K562 (cell line): Measurements from ENCODE around the gene ABCA13. TPM values are rescaled to one million over a fixed set of nuclear protein-coding genes. Genes with fewer than 3 reads are reported as not detected.

ENCODE experiments used
- ATAC-seq: fragments of 200-7000 bp; cut with Tn5 transposase; 3 replicates; pipeline ENCODE4 v1.9.1; 2020; ENCODE audit warnings: moderate library complexity
- BruUV-seq: library from RNA; stranded (reverse); fragments of 400-500 nt; replicated peaks from 2 replicates; lab custom pipeline; 2021; lab: Mats Ljungman, UMichigan
- CTCF ChIA-PET: fragments of 300-600 bp; formaldehyde crosslinking; extraction: SDS; loops from one replicate; lab custom pipeline; 2021; ENCODE audit warnings: low intra/inter-chr PET ratio; lab: Yijun Ruan, JAX
- POLR2A ChIA-PET: fragments of 300-600, 350-650 bp; sonication (Branson Sonifier 250); formaldehyde crosslinking; extraction: SDS; loops from one replicate; lab custom pipeline; 2021; ENCODE audit warnings: antibody characterized with exemption, inconsistent platforms; lab: Yijun Ruan, JAX
- DNase-seq, 4 experiments: peaks; one replicate each; pipeline versions ENCODE4 v3.0.0 to v3.0.0-alpha.2; 2011 to 2018; ENCODE audit warnings: low spot score in 3 of 4, mixed read lengths in 3 of 4; ENCODE audit errors: extremely low read depth in 1 of 4
- FAIRE-seq: peaks from 2 replicates; lab custom pipeline; 2011; peaks lifted over from hg19 to GRCh38; lab: Jason Lieb, UNC
- H2AFZ ChIP-seq: 2 replicates; pipeline ENCODE4 v1.6.0; 2011; ENCODE audit warnings: low read depth, low read length, control low read depth, inconsistent platforms
- H3K27ac ChIP-seq: fragments of 200-600 bp; 3 replicates; pipeline ENCODE4 v1.8.0; 2011; ENCODE audit warnings: low read depth, mild to moderate bottlenecking, control low read depth, inconsistent platforms, low read length, moderate library complexity, mixed read lengths; ENCODE audit errors: extremely low read depth
- H3K27me3 ChIP-seq, 2 experiments: fragments of 300-600 bp in 1 of 2; 2 replicates in 1 of 2; 3 replicates in 1 of 2; pipeline versions ENCODE4 v1.6.0 to v1.8.0; 2011; ENCODE audit warnings: inconsistent platforms in 2 of 2, low read length in 2 of 2, mild to moderate bottlenecking in 1 of 2, mixed read lengths in 1 of 2, moderate library complexity in 1 of 2; ENCODE audit not compliant: control insufficient read depth in 2 of 2, insufficient read depth in 2 of 2
- H3K36me3 ChIP-seq: fragments of 300-600 bp; 3 replicates; pipeline ENCODE4 v1.8.0; 2011; ENCODE audit warnings: mild to moderate bottlenecking, low read length, inconsistent platforms; ENCODE audit not compliant: control insufficient read depth, insufficient read depth
- H3K4me1 ChIP-seq, 2 experiments: fragments of 200-600 bp in 1 of 2; replicated peaks in 1 of 2; 2 replicates in 1 of 2; 3 replicates in 1 of 2; pipeline versions ENCODE4 v1.5.1 to v1.8.0; 2011; ENCODE audit warnings: inconsistent platforms in 2 of 2, low read length in 2 of 2, mild to moderate bottlenecking in 1 of 2, mixed read lengths in 1 of 2, moderate library complexity in 1 of 2; ENCODE audit not compliant: control insufficient read depth in 2 of 2, insufficient read depth in 2 of 2
- H3K4me2 ChIP-seq: 2 replicates; pipeline ENCODE4 v1.6.1; 2011; ENCODE audit warnings: low read length, control low read depth, inconsistent platforms, mixed read lengths; ENCODE audit not compliant: insufficient read depth
- H3K4me3 ChIP-seq: fragments of 200-600 bp; sonication (generic), shearing (Covaris generic); 2 replicates; pipeline ENCODE4 v1.5.1; 2016; ENCODE audit warnings: control low read depth, inconsistent platforms
- H3K79me2 ChIP-seq: fragments of 200-600 bp; 3 replicates; pipeline ENCODE4 v1.8.0; 2011; ENCODE audit warnings: low read length, inconsistent platforms; ENCODE audit not compliant: control insufficient read depth, insufficient read depth
- H3K9ac ChIP-seq, 2 experiments: 2 replicates each; pipeline versions ENCODE4 v1.6.0 to v1.6.1; 2011; ENCODE audit warnings: low read depth in 2 of 2, low read length in 2 of 2, control low read depth in 1 of 2, inconsistent platforms in 1 of 2, mild to moderate bottlenecking in 1 of 2, mixed read lengths in 1 of 2; ENCODE audit not compliant: insufficient read depth in 1 of 2
- H3K9me1 ChIP-seq: one replicate; pipeline ENCODE4 v1.6.0; 2011; ENCODE audit warnings: inconsistent platforms, mild to moderate bottlenecking, low read length, moderate library complexity; ENCODE audit not compliant: control insufficient read depth, insufficient read depth
- H3K9me3 ChIP-seq: replicated peaks from 2 replicates; pipeline ENCODE4 v1.5.1; 2011; ENCODE audit warnings: low read depth, low read length, inconsistent platforms; ENCODE audit not compliant: control insufficient read depth, insufficient read depth
- H4K20me1 ChIP-seq: replicated peaks from 2 replicates; pipeline ENCODE4 v1.6.1; 2011; ENCODE audit warnings: low read length, inconsistent platforms, mixed read lengths; ENCODE audit not compliant: control insufficient read depth, insufficient read depth
- CCAR2 ChIP-seq: fragments of 200-400 bp; formaldehyde crosslinking; IDR thresholded peaks from 2 replicates; pipeline ENCODE4 v1.6.1; 2017; ENCODE audit warnings: mild to moderate bottlenecking, low read depth, low read length
- ESRRA ChIP-seq: fragments of 450-650 bp; IDR thresholded peaks from 2 replicates; pipeline ENCODE4 v1.6.1; 2014; ENCODE audit warnings: low read depth, mild to moderate bottlenecking, moderate library complexity, borderline replicate concordance
- ILK ChIP-seq: fragments of 450-650 bp; IDR thresholded peaks from 2 replicates; pipeline ENCODE4 v1.6.1; 2016; ENCODE audit warnings: missing genetic modification characterization, low read depth, mild to moderate bottlenecking, missing compliant biosample characterization, moderate library complexity, borderline replicate concordance
- KLF1 ChIP-seq: fragments of 450-650 bp; IDR thresholded peaks from 2 replicates; pipeline ENCODE4 v1.6.1; 2016; ENCODE audit warnings: missing genetic modification characterization, missing compliant biosample characterization
- SMARCB1 ChIP-seq: IDR thresholded peaks from 2 replicates; pipeline ENCODE4 v1.6.1; 2011; ENCODE audit warnings: improper control_type of control experiment, low read depth; ENCODE audit not compliant: insufficient read length
- TAL1 ChIP-seq: fragments of 450-650 bp; IDR thresholded peaks from 2 replicates; pipeline ENCODE4 v1.6.1; 2016; ENCODE audit warnings: mild to moderate bottlenecking
- ZNF324 ChIP-seq: fragments of 250-450 bp; sonication (Bioruptor Pico); IDR thresholded peaks from 2 replicates; pipeline ENCODE4 v1.4.0; 2020; ENCODE audit warnings: mild to moderate bottlenecking
- ZNF561 ChIP-seq: fragments of 450-650 bp; formaldehyde crosslinking; conservative IDR thresholded peaks from 2 replicates; pipeline ENCODE4 v1.4.0; 2020; ENCODE audit warnings: mild to moderate bottlenecking, moderate library complexity
- WGBS: fragments of 100-300 bp; shearing (Covaris generic); methylation state at CpG from one replicate; pipeline ENCODE4 v1.1.6; 2016; ENCODE audit warnings: low coverage, mixed read lengths; ENCODE audit not compliant: insufficient coverage; ENCODE audit errors: missing lambda C conversion rate; 5-methylcytosine and 5-hydroxymethylcytosine counted together
- in situ Hi-C: fragments of 300-500 bp; cut with MboI; formaldehyde crosslinking; loops from 4 replicates; pipeline ENCODE4 v1.15.0; 2018; ENCODE audit warnings: inconsistent platforms, mixed read lengths
- intact Hi-C: fragments of 100-400 bp; cut with micrococcal nuclease; formaldehyde crosslinking; loops from 2 replicates; pipeline ENCODE4 v1.14.2; 2022
- polyA plus RNA-seq, 8 experiments: library from polyadenylated mRNA; depleted of rRNA in 4 of 8; stranded (reverse) in 5 of 8; unstranded in 3 of 8; fragments of >200 nt; fragmentation: Nextera tagmentation in 2 of 8; fragmentation: Illumina TruSeq in 1 of 8; extraction: Ambion mirVana in 2 of 8; extraction: Trizol in 1 of 8; gene quantifications; 2 replicates each; pipeline versions ENCODE4 v1.2.1 to v1.2.3, GENCODE V29; 2011 to 2014; ENCODE audit warnings: inconsistent platforms in 1 of 8, missing spikeins in 1 of 8
- total RNA-seq, 7 experiments: library from RNA; depleted of rRNA in 6 of 7; stranded (reverse); fragments of >200 nt in 6 of 7; fragmentation: Illumina TruSeq in 2 of 7; extraction: Trizol in 2 of 7; gene quantifications; 2 replicates each; pipeline versions ENCODE4 v1.2.1 to v1.2.3, GENCODE V29; 2011 to 2021; ENCODE audit warnings: low replicate concordance in 1 of 7

The ABCA13 gene
- total and polyA plus RNA-seq, 9 of the 15 experiments (the other 6 are each of a cell fraction or from before 2014, with no cell fraction given) = 0.14 to 1.5 (median 0.38) TPM

- 3% methylated on average over 4 of the region's 4 CpGs for WGBS
- Histone ChIP-seq H3K4me3 (no peak overlapping the region), H3K79me2 (no peaks in the 10 kb centered on the region), H3K9me3 (no peaks in the 10 kb centered on the region), H3K36me3 (no peaks in the 10 kb centered on the region), H3K4me1 (no peaks in the 10 kb centered on the region), H3K27me3 (no peaks in the 10 kb centered on the region), H2AFZ (no peak overlapping the region), H3K9ac (no peak overlapping the region), H3K27ac (no peak overlapping the region), H3K9me1 (no peaks in the 10 kb centered on the region), H3K4me2 (no peak overlapping the region), H4K20me1 (no peaks in the 10 kb centered on the region)
- TF ChIP-seq KLF1 (tag) = no peak
- POLR2A ChIA-PET = no interaction called here
- no peak for DNase-seq
- FAIRE-seq = no peak
- CTCF ChIA-PET = no interaction called here
- ATAC-seq = no peak
- in situ Hi-C loops = no loop called here
- BruUV-seq = no TSS peak
- intact Hi-C loops = no loop called here
Observed at GRCh38 chr7:48505466-48505865, 334.2 kb downstream of the ABCA13 start.

GRCh38 chr7:48506569-48506968 is 335.3 kb downstream of the ABCA13 start:
- no peak for TF ChIP-seq ESRRA
- no peak for TF ChIP-seq TAL1
- TF ChIP-seq ZNF561 = no peak
- no peak for TF ChIP-seq ILK
- TF ChIP-seq ZNF324 = no peak
- no peak for TF ChIP-seq CCAR2
- no peak for TF ChIP-seq SMARCB1
- Histone ChIP-seq H3K9me3 (no peaks in the 10 kb centered on the region), H3K9me1 (no peaks in the 10 kb centered on the region), H3K27me3 (no peaks in the 10 kb centered on the region), H3K79me2 (no peaks in the 10 kb centered on the region), H3K4me3 (no peak overlapping the region), H3K4me1 (no peaks in the 10 kb centered on the region), H3K4me2 (no peak overlapping the region), H3K27ac (no peak overlapping the region), H2AFZ (no peak overlapping the region), H4K20me1 (no peaks in the 10 kb centered on the region), H3K9ac (no peak overlapping the region), H3K36me3 (no peaks in the 10 kb centered on the region)
- CTCF ChIA-PET = interaction anchor here (0.6 kb wide), 1 partner anchor 207 kb away, joined by 3 read pairs; no protein-coding TSS in a partner anchor
- no TSS peak for BruUV-seq
- ATAC-seq (no peak), FAIRE-seq (no peak), DNase-seq (no peak)
- 5% methylated on average over 4 of the region's 4 CpGs for WGBS
- intact Hi-C loops = no loop called here
- in situ Hi-C loops = no loop called here
- POLR2A ChIA-PET = no interaction called here
